GM23338 (cell line): Measurements from ENCODE around the gene STK32C. TPM values are rescaled to one million over a fixed set of nuclear protein-coding genes. Genes with fewer than 3 reads are reported as not detected.

Experiments used
- ATAC-seq: fragments of 200-7000 bp; cut with Tn5 transposase; 3 replicates; pipeline ENCODE4 v1.9.1; 2020
- DNase-seq: peaks from one replicate; pipeline ENCODE4 v3.0.0-alpha.2; 2015; ENCODE audit warnings: low spot score
- H2AFZ ChIP-seq: fragments of 200-600 bp; sonication (generic); 2 replicates; pipeline ENCODE4 v1.8.0; 2016; ENCODE audit warnings: antibody characterized with exemption, mild to moderate bottlenecking, moderate library complexity
- H3F3A ChIP-seq: fragments of 200-600 bp; sonication (generic); replicated peaks from 2 replicates; pipeline ENCODE4 v1.8.0; 2017; ENCODE audit warnings: antibody characterized with exemption, mixed run types, low read depth
- H3K27ac ChIP-seq: fragments of 200-600 bp; sonication (generic); 2 replicates; pipeline ENCODE4 v1.6.1; 2016; ENCODE audit warnings: low read depth
- H3K27me3 ChIP-seq: fragments of 200-600 bp; sonication (generic); 2 replicates; pipeline ENCODE4 v1.8.0; 2016; ENCODE audit warnings: mild to moderate bottlenecking, mixed run types, moderate library complexity; ENCODE audit not compliant: insufficient read depth
- H3K36me3 ChIP-seq: fragments of 200-600 bp; sonication (generic); 2 replicates; pipeline ENCODE4 v1.8.0; 2016; ENCODE audit warnings: mild to moderate bottlenecking; ENCODE audit not compliant: insufficient read depth
- H3K4me1 ChIP-seq: fragments of 200-600 bp; sonication (generic); 2 replicates; pipeline ENCODE4 v1.8.0; 2016; ENCODE audit warnings: mild to moderate bottlenecking, moderate library complexity; ENCODE audit not compliant: insufficient read depth
- H3K4me2 ChIP-seq: fragments of 200-600 bp; sonication (generic); 2 replicates; pipeline ENCODE4 v1.7.1; 2017; ENCODE audit warnings: mixed run types
- H3K4me3 ChIP-seq: fragments of 200-600 bp; sonication (generic); 2 replicates; pipeline ENCODE4 v1.6.1; 2016; ENCODE audit warnings: mixed run types
- H3K79me2 ChIP-seq: fragments of 200-600 bp; sonication (generic); replicated peaks from 2 replicates; pipeline ENCODE4 v1.8.0; 2017; ENCODE audit warnings: mild to moderate bottlenecking; ENCODE audit not compliant: insufficient read depth
- H3K9me2 ChIP-seq: fragments of 200-600 bp; sonication (generic); 2 replicates; pipeline ENCODE4 v1.8.0; 2017; ENCODE audit not compliant: insufficient read depth
- H4K20me1 ChIP-seq: fragments of 200-600 bp; sonication (generic); replicated peaks from 2 replicates; pipeline ENCODE4 v1.8.0; 2017; ENCODE audit warnings: mild to moderate bottlenecking; ENCODE audit not compliant: insufficient read depth
- H3K27ac Mint-ChIP-seq: 2 replicates; pipeline ENCODE4 v1.8.0; 2020; ENCODE audit warnings: inconsistent platforms, mild to moderate bottlenecking, moderate library complexity, mixed read lengths
- H3K27me3 Mint-ChIP-seq: 3 replicates; pipeline ENCODE4 v1.8.0; 2022; ENCODE audit warnings: low read depth, mild to moderate bottlenecking, moderate library complexity, mixed read lengths, inconsistent platforms; ENCODE audit not compliant: insufficient read depth, poor library complexity
- H3K36me3 Mint-ChIP-seq: 3 replicates; pipeline ENCODE4 v1.8.0; 2021; ENCODE audit warnings: low read depth, mild to moderate bottlenecking, inconsistent platforms, moderate library complexity, mixed read lengths
- H3K4me1 Mint-ChIP-seq: 3 replicates; pipeline ENCODE4 v1.8.0; 2020; ENCODE audit warnings: mild to moderate bottlenecking, inconsistent platforms, mixed read lengths
- H3K4me3 Mint-ChIP-seq: 3 replicates; pipeline ENCODE4 v1.8.0; 2021; ENCODE audit warnings: moderate library complexity, mild to moderate bottlenecking, inconsistent platforms, mixed read lengths
- H3K9me3 Mint-ChIP-seq: 3 replicates; pipeline ENCODE4 v1.8.0; 2020; ENCODE audit warnings: moderate library complexity, mild to moderate bottlenecking, inconsistent platforms, mixed read lengths
- CREB1 ChIP-seq: fragments of 250-450 bp; sonication (Bioruptor Pico); IDR thresholded peaks from 2 replicates; pipeline ENCODE4 v1.5.0; 2020; ENCODE audit warnings: low read depth, mild to moderate bottlenecking, moderate library complexity
- CTCF ChIP-seq, 2 experiments: fragments of 200-600 bp in 1 of 2; sonication (generic) in 1 of 2; conservative IDR thresholded peaks; 2 replicates each; pipeline versions ENCODE4 v1.5.1 to v1.6.1; 2016 to 2017; ENCODE audit warnings: antibody characterized with exemption in 2 of 2, low read depth in 2 of 2, mild to moderate bottlenecking in 2 of 2, moderate library complexity in 1 of 2
- ETS1 ChIP-seq: IDR thresholded peaks from 2 replicates; pipeline ENCODE4 v1.6.1; 2016; ENCODE audit warnings: antibody characterized with exemption
- EZH2 ChIP-seq: fragments of 200-600 bp; sonication (generic); IDR thresholded peaks from one replicate; pipeline ENCODE4 v1.8.0; 2017; ENCODE audit warnings: antibody characterized with exemption, mild to moderate bottlenecking, low read depth; ENCODE audit not compliant: unreplicated experiment
- EZH2phosphoT487 ChIP-seq: fragments of 200-600 bp; sonication (generic); IDR thresholded peaks from one replicate; pipeline ENCODE4 v1.8.1; 2018; ENCODE audit warnings: antibody characterized with exemption; ENCODE audit not compliant: unreplicated experiment
- JUNB ChIP-seq: IDR thresholded peaks from one replicate; pipeline ENCODE4 v1.6.1; 2016; ENCODE audit warnings: antibody characterized with exemption; ENCODE audit not compliant: unreplicated experiment
- NANOG ChIP-seq: IDR thresholded peaks from 2 replicates; pipeline ENCODE4 v1.6.1; 2016; ENCODE audit warnings: antibody characterized with exemption, borderline replicate concordance
- POLR2AphosphoS5 ChIP-seq: IDR thresholded peaks from 2 replicates; pipeline ENCODE4 v1.6.1; 2016; ENCODE audit warnings: antibody characterized with exemption, low read depth
- REST ChIP-seq: IDR thresholded peaks from one replicate; pipeline ENCODE4 v1.6.1; 2018; ENCODE audit warnings: antibody characterized with exemption; ENCODE audit not compliant: unreplicated experiment
- STAT1 ChIP-seq: IDR thresholded peaks from one replicate; pipeline ENCODE4 v1.6.1; 2016; ENCODE audit warnings: antibody characterized with exemption; ENCODE audit not compliant: unreplicated experiment
- ZNF114 ChIP-seq: fragments of 250-450 bp; sonication (Bioruptor Pico); IDR thresholded peaks from 2 replicates; pipeline ENCODE4 v1.5.0; 2020; ENCODE audit warnings: mild to moderate bottlenecking, moderate library complexity
- ZNF331 ChIP-seq: fragments of 250-450 bp; sonication (Bioruptor Pico); IDR thresholded peaks from 2 replicates; pipeline ENCODE4 v1.5.0; 2020; ENCODE audit warnings: low read depth, mild to moderate bottlenecking, moderate library complexity
- ZNF462 ChIP-seq: fragments of 250-450 bp; sonication (Bioruptor Pico); IDR thresholded peaks from 2 replicates; pipeline ENCODE4 v1.5.0; 2020; ENCODE audit warnings: mild to moderate bottlenecking, moderate library complexity
- polyA plus RNA-seq: library from polyadenylated mRNA; unstranded; fragments of >200 nt; fragmentation: Nextera tagmentation; extraction: Ambion mirVana; gene quantifications from 2 replicates; pipeline ENCODE4 v1.2.1, GENCODE V29; 2016
- total RNA-seq: library from RNA; depleted of rRNA; stranded (reverse); fragments of >200 nt; shearing (Covaris generic); gene quantifications from 2 replicates; pipeline ENCODE4 v1.2.3, GENCODE V29; 2014

STK32C gene
- total and polyA plus RNA-seq, 2 experiments from 2014 or later: 10.2 to 20.5 TPM

GRCh38 chr10:132345345-132345744, 37.6 kb upstream of the STK32C start:
- no peak overlapping the region for H3K27ac ChIP-seq
- TF ChIP-seq POLR2AphosphoS5: no peak
- no peak for TF ChIP-seq CREB1 (CRISPR knock-in tag)
- TF ChIP-seq ETS1: no peak
- no peak for TF ChIP-seq ZNF114
- TF ChIP-seq JUNB: no peak
- no peak for TF ChIP-seq ZNF331
- TF ChIP-seq CTCF (conservative IDR thresholded peaks at IDR 0.05; ENCODE audit: low read depth in 2 of 2): no peak
- TF ChIP-seq REST: no peak
- TF ChIP-seq STAT1: no peak
- TF ChIP-seq NANOG: no peak
- no peak for TF ChIP-seq EZH2
- no peak for TF ChIP-seq EZH2phosphoT487
- no peak for TF ChIP-seq ZNF462 (CRISPR knock-in tag)
- Mint-ChIP-seq H3K27ac (no peak overlapping the region), H3K9me3 (no peaks in the 10 kb centered on the region), H3K4me3 (no peak overlapping the region), H3K27me3 (peaks cover 5% of the 10 kb centered on the region), H3K36me3 (peaks cover 3% of the 10 kb centered on the region; the same call in 1 of the 3 replicates), H3K4me1 (peaks cover 3% of the 10 kb centered on the region; the same call in 2 of the 3 replicates)
- H3K79me2 ChIP-seq: no peaks in the 10 kb centered on the region
- DNase-seq (no peak), ATAC-seq (no peak)
- no peaks in the 10 kb centered on the region for H3K27me3 ChIP-seq
- no peak overlapping the region for H3K4me2 ChIP-seq
- no peaks in the 10 kb centered on the region for H4K20me1 ChIP-seq
- no peak overlapping the region for H3K4me3 ChIP-seq
- no peaks in the 10 kb centered on the region for H3F3A ChIP-seq
- H3K36me3 ChIP-seq: no peaks in the 10 kb centered on the region
- no peaks in the 10 kb centered on the region for H3K4me1 ChIP-seq
- no peak overlapping the region for H2AFZ ChIP-seq
- H3K9me2 ChIP-seq: no peaks in the 10 kb centered on the region
